ACC112 (cell line): ENCODE measurements around the gene MSI2.

Source experiments
- H2AFZ ChIP-seq: fragments of 200-600 bp; sonication (generic); one replicate; pipeline ENCODE4 v1.6.0; 2017; ENCODE audit warnings: antibody characterized with exemption, low read length; ENCODE audit not compliant: unreplicated experiment
- H3K27ac ChIP-seq: fragments of 200-600 bp; sonication (generic); 2 replicates; pipeline ENCODE4 v1.5.1; 2014; ENCODE audit warnings: low read depth, mild to moderate bottlenecking, antibody characterized with exemption, low read length, moderate library complexity
- H3K27me3 ChIP-seq: fragments of 200-600 bp; sonication (generic); 2 replicates; pipeline ENCODE4 v1.6.1; 2014; ENCODE audit warnings: mild to moderate bottlenecking, antibody characterized with exemption, low read length, moderate library complexity, mixed read lengths; ENCODE audit not compliant: insufficient read depth
- H3K36me3 ChIP-seq: fragments of 200-600 bp; sonication (generic); 2 replicates; pipeline ENCODE4 v1.6.1; 2016; ENCODE audit warnings: mild to moderate bottlenecking, antibody characterized with exemption, low read length, moderate library complexity, mixed read lengths; ENCODE audit not compliant: insufficient read depth
- H3K4me1 ChIP-seq: fragments of 200-600 bp; sonication (generic); one replicate; pipeline ENCODE4 v1.6.1; 2016; ENCODE audit warnings: low read length, mixed read lengths; ENCODE audit not compliant: insufficient read depth, unreplicated experiment, control insufficient read depth
- H3K4me3 ChIP-seq: fragments of 200-600 bp; sonication (generic); 2 replicates; pipeline ENCODE4 v1.5.1; 2014; ENCODE audit warnings: mild to moderate bottlenecking, low read depth, low read length
- H3K79me2 ChIP-seq: fragments of 200-600 bp; sonication (generic); one replicate; pipeline ENCODE4 v1.6.0; 2016; ENCODE audit warnings: low read length; ENCODE audit not compliant: control insufficient read depth, unreplicated experiment, insufficient read depth

Gene MSI2

GRCh38 chr17:57637666-57638010 is 381.3 kb downstream of the MSI2 start:
- H3K79me2 ChIP-seq = no peaks in the 10 kb centered on the region
- no peak overlapping the region for H3K27ac ChIP-seq
- no peak overlapping the region for H3K4me3 ChIP-seq

GRCh38 chr17:57638284-57638683 is 382.0 kb downstream of the MSI2 start:
- no peak overlapping the region for H3K27ac ChIP-seq
- H3K4me1 ChIP-seq = peaks cover 10% of the 10 kb centered on the region
- H3K27me3 ChIP-seq = no peaks in the 10 kb centered on the region
- H3K36me3 ChIP-seq = no peaks in the 10 kb centered on the region
- H3K79me2 ChIP-seq = no peaks in the 10 kb centered on the region
- H2AFZ ChIP-seq = no peak overlapping the region
- H3K4me3 ChIP-seq = no peak overlapping the region

More at GRCh38 chr17:57637666-57638010, 381.3 kb downstream of the MSI2 start:
- Histone ChIP-seq H3K4me1 (peaks cover 10% of the 10 kb centered on the region), H2AFZ (no peak overlapping the region), H3K27me3 (no peaks in the 10 kb centered on the region), H3K36me3 (no peaks in the 10 kb centered on the region)

GRCh38 chr17:57639381-57639780 is 383.1 kb downstream of the MSI2 start:
- Histone ChIP-seq H3K4me1 (peaks cover 10% of the 10 kb centered on the region), H3K79me2 (no peaks in the 10 kb centered on the region), H3K36me3 (no peaks in the 10 kb centered on the region), H2AFZ (no peak overlapping the region), H3K4me3 (no peak overlapping the region), H3K27ac (no peak overlapping the region), H3K27me3 (no peaks in the 10 kb centered on the region)

- Histone ChIP-seq H3K36me3 (no peaks in the 10 kb centered on the region), H3K27me3 (no peaks in the 10 kb centered on the region), H3K4me3 (no peak overlapping the region), H3K27ac (no peak overlapping the region), H2AFZ (no peak overlapping the region), H3K4me1 (peaks cover 10% of the 10 kb centered on the region), H3K79me2 (no peaks in the 10 kb centered on the region)
Measured at GRCh38 chr17:57640079-57640478, 383.8 kb downstream of the MSI2 start.

GRCh38 chr17:57641761-57642160 is 385.4 kb downstream of the MSI2 start:
- no peak overlapping the region for H3K4me3 ChIP-seq
- H2AFZ ChIP-seq = no peak overlapping the region
- H3K36me3 ChIP-seq = no peaks in the 10 kb centered on the region
- H3K4me1 ChIP-seq = peaks cover 9% of the 10 kb centered on the region
- no peaks in the 10 kb centered on the region for H3K27me3 ChIP-seq
- H3K27ac ChIP-seq = no peak overlapping the region
- H3K79me2 ChIP-seq = no peaks in the 10 kb centered on the region

- H3K27me3 ChIP-seq = no peaks in the 10 kb centered on the region
- H3K36me3 ChIP-seq = no peaks in the 10 kb centered on the region
- H3K4me3 ChIP-seq = no peak overlapping the region
- no peaks in the 10 kb centered on the region for H3K4me1 ChIP-seq
- H2AFZ ChIP-seq = no peak overlapping the region
- H3K27ac ChIP-seq = no peak overlapping the region
- H3K79me2 ChIP-seq = no peaks in the 10 kb centered on the region
Measured at GRCh38 chr17:57643062-57643461, 386.7 kb downstream of the MSI2 start.

DNA sequence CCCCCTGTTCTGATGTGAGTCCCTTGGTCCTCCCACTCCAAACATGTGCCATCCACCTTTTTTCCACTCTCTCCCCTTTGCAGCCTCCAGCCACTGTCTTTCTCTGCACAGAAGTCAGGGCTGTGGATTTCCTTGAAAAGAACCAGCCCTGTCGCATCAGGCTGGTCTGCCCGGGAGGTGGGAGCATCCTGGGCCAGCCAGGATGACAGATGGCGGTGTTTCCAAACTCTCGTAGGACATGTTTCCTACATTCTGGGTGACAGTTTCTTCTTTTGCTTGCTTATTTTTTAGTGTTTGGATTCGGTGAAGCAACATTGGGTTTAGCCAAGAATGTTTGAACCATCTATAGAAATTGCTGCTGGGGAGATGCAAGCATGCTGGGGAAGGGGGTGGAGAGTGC is 388.0 kb downstream of the MSI2 start:
- H3K36me3 ChIP-seq = no peaks in the 10 kb centered on the region
- H3K4me3 ChIP-seq = no peak overlapping the region
- H3K27me3 ChIP-seq = no peaks in the 10 kb centered on the region
- H3K27ac ChIP-seq = no peak overlapping the region
- no peak overlapping the region for H2AFZ ChIP-seq
- H3K4me1 ChIP-seq = no peaks in the 10 kb centered on the region
- H3K79me2 ChIP-seq = no peaks in the 10 kb centered on the region

DNA sequence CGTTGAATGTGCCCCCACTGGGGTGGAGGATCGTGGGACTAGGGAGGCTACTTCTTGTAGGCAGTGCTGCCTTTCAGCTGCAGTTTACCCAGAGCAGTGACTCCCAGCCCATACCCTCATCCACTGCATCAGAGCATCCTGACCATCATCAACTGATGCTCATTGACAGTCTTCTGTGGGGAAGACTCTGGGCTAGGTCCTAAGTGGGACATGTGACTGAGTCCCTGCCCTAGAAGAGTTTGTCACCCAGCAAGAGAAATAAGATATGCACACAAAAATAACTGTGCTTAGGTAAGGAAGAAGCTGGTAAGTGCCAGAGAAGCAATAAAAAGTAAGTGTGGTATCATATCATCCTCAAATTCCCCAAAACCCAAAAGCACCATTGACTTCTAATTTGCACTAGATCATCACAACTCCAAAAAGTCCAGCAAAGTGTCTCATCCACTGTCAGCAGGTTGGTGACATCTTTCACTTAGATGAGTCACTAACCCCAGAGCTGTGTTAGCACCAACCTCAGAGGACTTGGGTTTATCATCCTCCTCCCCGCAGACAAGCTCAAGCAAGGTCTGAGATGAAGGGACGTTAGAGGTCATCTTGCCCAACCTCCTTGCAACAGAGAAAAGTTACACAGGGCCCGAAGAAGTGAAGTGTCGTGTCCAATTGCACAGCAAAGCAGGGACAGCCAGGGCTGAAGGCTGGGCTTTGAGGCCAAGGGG is 389.8 kb downstream of the MSI2 start:
- no peaks in the 10 kb centered on the region for H3K4me1 ChIP-seq
- no peak overlapping the region for H3K27ac ChIP-seq
- no peaks in the 10 kb centered on the region for H3K27me3 ChIP-seq
- no peak overlapping the region for H2AFZ ChIP-seq
- H3K36me3 ChIP-seq = no peaks in the 10 kb centered on the region
- no peaks in the 10 kb centered on the region for H3K79me2 ChIP-seq
- no peak overlapping the region for H3K4me3 ChIP-seq

GRCh38 chr17:57648720-57649119 is 392.4 kb downstream of the MSI2 start:
- Histone ChIP-seq H3K36me3 (no peaks in the 10 kb centered on the region), H3K79me2 (no peaks in the 10 kb centered on the region), H3K4me3 (no peak overlapping the region), H3K27me3 (no peaks in the 10 kb centered on the region), H3K4me1 (no peaks in the 10 kb centered on the region), H3K27ac (no peak overlapping the region), H2AFZ (no peak overlapping the region)

DNA sequence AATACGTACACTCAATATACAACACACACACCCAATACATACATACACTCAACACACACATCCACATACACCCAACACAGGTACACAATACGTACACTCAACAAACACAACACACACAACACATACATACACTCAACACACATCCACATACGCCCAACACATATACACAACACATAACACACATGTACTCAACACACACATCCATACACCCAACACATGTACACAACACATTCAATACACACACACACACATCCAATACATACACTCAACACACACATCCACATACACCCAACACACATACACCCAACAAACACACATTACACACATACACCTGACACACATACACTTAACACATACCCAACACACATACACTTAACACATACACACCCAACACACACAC is 392.9 kb downstream of the MSI2 start:
- H3K79me2 ChIP-seq = no peaks in the 10 kb centered on the region
- H3K4me3 ChIP-seq = no peak overlapping the region
- no peaks in the 10 kb centered on the region for H3K4me1 ChIP-seq
- no peak overlapping the region for H3K27ac ChIP-seq
- H3K36me3 ChIP-seq = no peaks in the 10 kb centered on the region
- H3K27me3 ChIP-seq = no peaks in the 10 kb centered on the region
- no peak overlapping the region for H2AFZ ChIP-seq

- Histone ChIP-seq H3K4me1 (no peaks in the 10 kb centered on the region), H3K79me2 (no peaks in the 10 kb centered on the region), H3K36me3 (no peaks in the 10 kb centered on the region), H2AFZ (no peak overlapping the region), H3K27me3 (no peaks in the 10 kb centered on the region), H3K4me3 (no peak overlapping the region), H3K27ac (no peak overlapping the region)
Measured at GRCh38 chr17:57649731-57650484, 393.6 kb downstream of the MSI2 start.
